SK-N-SH treated with all-trans-retinoic acid at 6 μM for 48 hours (cell line): ENCODE data around the gene DIP2A.

Source experiments
- BACH2 ChIP-seq: fragments of 250-450 bp; sonication (Bioruptor Pico); IDR thresholded peaks from 2 replicates; pipeline ENCODE4 v1.9.0; 2021; ENCODE audit warnings: mild to moderate bottlenecking, borderline replicate concordance
- CSRNP3 ChIP-seq: fragments of 250-450 bp; sonication (Bioruptor Pico); IDR thresholded peaks from 2 replicates; pipeline ENCODE4 v1.5.1; 2021; ENCODE audit warnings: mild to moderate bottlenecking, moderate library complexity
- ESRRG ChIP-seq: fragments of 250-450 bp; sonication (Bioruptor Pico); IDR thresholded peaks from 2 replicates; pipeline ENCODE4 v1.6.1; 2021; ENCODE audit warnings: mild to moderate bottlenecking
- ISL1 ChIP-seq: fragments of 250-450 bp; sonication (Bioruptor Pico); IDR thresholded peaks from 2 replicates; pipeline ENCODE4 v2.1.2; 2022; ENCODE audit warnings: mild to moderate bottlenecking, moderate library complexity
- POU6F1 ChIP-seq: fragments of 250-450 bp; sonication (Bioruptor Pico); IDR thresholded peaks from 2 replicates; pipeline ENCODE4 v1.8.0; 2021; ENCODE audit warnings: low read depth, mild to moderate bottlenecking, moderate library complexity, borderline replicate concordance
- RARB ChIP-seq: fragments of 250-450 bp; sonication (Bioruptor Pico); IDR thresholded peaks from 2 replicates; pipeline ENCODE4 v1.8.0; 2021; ENCODE audit warnings: mild to moderate bottlenecking, moderate library complexity
- SNAI2 ChIP-seq: fragments of 250-450 bp; sonication (Bioruptor Pico); IDR thresholded peaks from 2 replicates; pipeline ENCODE4 v1.5.0; 2020; ENCODE audit warnings: mild to moderate bottlenecking, moderate library complexity
- TOX ChIP-seq: fragments of 250-450 bp; sonication (Bioruptor Pico); IDR thresholded peaks from 2 replicates; pipeline ENCODE4 v1.8.0; 2021; ENCODE audit warnings: mild to moderate bottlenecking, moderate library complexity, borderline replicate concordance
- TSHZ2 ChIP-seq: fragments of 250-450 bp; sonication (Bioruptor Pico); IDR thresholded peaks from 2 replicates; pipeline ENCODE4 v1.5.0; 2020; ENCODE audit warnings: mild to moderate bottlenecking, moderate library complexity
- ZFP3 ChIP-seq: fragments of 250-450 bp; sonication (Bioruptor Pico); IDR thresholded peaks from 2 replicates; pipeline ENCODE4 v1.5.0; 2020; ENCODE audit warnings: mild to moderate bottlenecking, moderate library complexity
- ZFP30 ChIP-seq: fragments of 450-650 bp; formaldehyde crosslinking; IDR thresholded peaks from 2 replicates; pipeline ENCODE4 v1.5.0; 2022; ENCODE audit warnings: mild to moderate bottlenecking, moderate library complexity
- ZNF565 ChIP-seq: fragments of 450-650 bp; formaldehyde crosslinking; conservative IDR thresholded peaks from 2 replicates; pipeline ENCODE4 v1.5.0; 2020; ENCODE audit warnings: low read depth, mild to moderate bottlenecking, moderate library complexity
- TF ChIP-seq, protein P1 (sequence below): fragments of 250-450 bp; sonication (Bioruptor Pico); IDR thresholded peaks from 2 replicates; pipeline ENCODE4 v1.5.1; 2020; ENCODE audit warnings: low read depth, mild to moderate bottlenecking, moderate library complexity

GRCh38 chr21:46603228-46603627 lies 144.5 kb downstream of the DIP2A start:
- TF ChIP-seq POU6F1 (CRISPR knock-in tag) (no peak), ESRRG (CRISPR knock-in tag) (no peak), TSHZ2 (CRISPR knock-in tag) (no peak), SNAI2 (CRISPR knock-in tag) (no peak), ZFP3 (CRISPR knock-in tag) (no peak), CSRNP3 (CRISPR knock-in tag) (no peak), ZFP30 (CRISPR knock-in tag) (no peak), TOX (CRISPR knock-in tag) (no peak), ISL1 (no peak), ZNF565 (CRISPR knock-in tag) (no peak), RARB (CRISPR knock-in tag) (no peak), BACH2 (CRISPR knock-in tag) (no peak)
- TF ChIP-seq, protein P1, sequence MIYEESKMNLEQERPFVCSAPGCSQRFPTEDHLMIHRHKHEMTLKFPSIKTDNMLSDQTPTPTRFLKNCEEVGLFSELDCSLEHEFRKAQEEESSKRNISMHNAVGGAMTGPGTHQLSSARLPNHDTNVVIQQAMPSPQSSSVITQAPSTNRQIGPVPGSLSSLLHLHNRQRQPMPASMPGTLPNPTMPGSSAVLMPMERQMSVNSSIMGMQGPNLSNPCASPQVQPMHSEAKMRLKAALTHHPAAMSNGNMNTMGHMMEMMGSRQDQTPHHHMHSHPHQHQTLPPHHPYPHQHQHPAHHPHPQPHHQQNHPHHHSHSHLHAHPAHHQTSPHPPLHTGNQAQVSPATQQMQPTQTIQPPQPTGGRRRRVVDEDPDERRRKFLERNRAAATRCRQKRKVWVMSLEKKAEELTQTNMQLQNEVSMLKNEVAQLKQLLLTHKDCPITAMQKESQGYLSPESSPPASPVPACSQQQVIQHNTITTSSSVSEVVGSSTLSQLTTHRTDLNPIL (CRISPR knock-in tag) = no peak
